GM21619 (cell line): ENCODE data around the gene CALML6.
A peak's percentile ranks its signal among the peaks of the same experiment; 100 is the strongest.

Experiments
- ATAC-seq: cut with Tn5 transposase; IDR thresholded peaks from one replicate; pipeline ENCODE4 v1.9.1; 2021; ENCODE audit not compliant: unreplicated experiment

The CALML6 gene

GRCh38 chr1:1910033-1910465 is 5.0 kb upstream of the CALML6 start:
- ATAC-seq = no peak

- ATAC-seq = no peak
Measured at GRCh38 chr1:1910651-1911331, 4.3 kb upstream of the CALML6 start.

- ATAC-seq = no peak
Measured at GRCh38 chr1:1911350-1912041, 3.6 kb upstream of the CALML6 start.

GRCh38 chr1:1914101-1914970 is 724 bp upstream of the CALML6 start:
- ATAC-seq = no peak

GRCh38 chr1:1915911-1916840 is 1.1 kb downstream of the CALML6 start:
- no peak for ATAC-seq

GRCh38 chr1:1916851-1917251 is 1.8 kb downstream of the CALML6 start:
- no peak for ATAC-seq

- no peak for ATAC-seq
Measured at GRCh38 chr1:1917304-1917976, 2.4 kb downstream of the CALML6 start.

- no peak for ATAC-seq
Measured at GRCh38 chr1:1917995-1918900, 3.2 kb downstream of the CALML6 start.

- peak; percentile 30 for ATAC-seq
Measured at GRCh38 chr1:1918901-1919303, 3.8 kb downstream of the CALML6 start, which contains the start of gene TMEM52. TSS of gene TMEM52 (minus strand) at chr1:1919279. CDS start at chr1:1919265, 14 bp downstream.

- ATAC-seq = peak; percentile 65
Measured at GRCh38 chr1:1919304-1920056, 4.4 kb downstream of the CALML6 start.

- no peak for ATAC-seq
Measured at GRCh38 chr1:1920057-1920607, 5.1 kb downstream of the CALML6 start.

GRCh38 chr1:1920608-1921458 is 5.8 kb downstream of the CALML6 start:
- ATAC-seq = no peak

- no peak for ATAC-seq
Measured at GRCh38 chr1:1921459-1921862, 6.4 kb downstream of the CALML6 start.

GRCh38 chr1:1921901-1922701 is 7.0 kb downstream of the CALML6 start:
- ATAC-seq = no peak

GRCh38 chr1:1922702-1922955 is 7.6 kb downstream of the CALML6 start:
- no peak for ATAC-seq
